CD14-positive monocyte (primary cell): ENCODE results near the gene AKAP8L. TPM values are rescaled to one million over a fixed set of nuclear protein-coding genes. Genes with fewer than 3 reads are reported as not detected.

Experiments
- DNase-seq, 3 donors: peaks; one replicate each; pipeline ENCODE4 v3.0.0-alpha.2; 2011 to 2022
- H2AFZ ChIP-seq: 2 replicates; pipeline ENCODE4 v1.6.0; 2012; ENCODE audit warnings: mild to moderate bottlenecking, low read depth, low read length, inconsistent platforms; ENCODE audit not compliant: insufficient read depth, poor library complexity, severe bottlenecking
- H3K27ac ChIP-seq, 2 donors: 1 replicate in 1 of 2; 2 replicates in 1 of 2; pipeline ENCODE4 v1.5.1; 2012 to 2013; ENCODE audit warnings: low read length in 2 of 2, control low read depth in 1 of 2, inconsistent platforms in 1 of 2, low read depth in 1 of 2, mild to moderate bottlenecking in 1 of 2
- H3K27me3 ChIP-seq, 2 donors: one replicate each; pipeline versions ENCODE4 v1.6.0 to v1.6.1; 2011 to 2013; ENCODE audit warnings: low read length in 2 of 2; ENCODE audit not compliant: control insufficient read depth in 2 of 2, insufficient read depth in 2 of 2
- H3K36me3 ChIP-seq, 2 donors: replicated peaks in 1 of 2; 1 replicate in 1 of 2; 2 replicates in 1 of 2; pipeline versions ENCODE4 v1.5.1 to v1.6.1; 2012 to 2013; ENCODE audit warnings: low read length in 2 of 2, control low read depth in 1 of 2, inconsistent platforms in 1 of 2, mild to moderate bottlenecking in 1 of 2; ENCODE audit not compliant: insufficient read depth in 2 of 2, control insufficient read depth in 1 of 2
- H3K4me1 ChIP-seq, 2 donors: 1 replicate in 1 of 2; 2 replicates in 1 of 2; pipeline versions ENCODE4 v1.5.1 to v1.6.1; 2012 to 2013; ENCODE audit warnings: low read length in 2 of 2, control low read depth in 1 of 2, inconsistent platforms in 1 of 2, mild to moderate bottlenecking in 1 of 2, moderate library complexity in 1 of 2; ENCODE audit not compliant: insufficient read depth in 2 of 2, control insufficient read depth in 1 of 2
- H3K4me2 ChIP-seq: replicated peaks from 2 replicates; pipeline ENCODE3; 2012; ENCODE audit warnings: low read length, moderate library complexity, mild to moderate bottlenecking; ENCODE audit not compliant: poor library complexity, severe bottlenecking; ENCODE audit errors: extremely low read depth
- H3K4me3 ChIP-seq, 3 experiments: fragments of 200-600 bp in 1 of 3; sonication (generic) in 1 of 3; replicated peaks in 1 of 3; 1 replicate in 2 of 3; 2 replicates in 1 of 3; pipeline ENCODE4 v1.5.1; 2011 to 2013; ENCODE audit warnings: low read length in 3 of 3, mild to moderate bottlenecking in 3 of 3, control low read depth in 2 of 3, low read depth in 2 of 3, inconsistent platforms in 1 of 3, moderate library complexity in 1 of 3
- H3K79me2 ChIP-seq: 2 replicates; pipeline ENCODE4 v1.6.0; 2012; ENCODE audit warnings: mild to moderate bottlenecking, control low read depth, inconsistent platforms, low read length, moderate library complexity; ENCODE audit not compliant: insufficient read depth
- H3K9ac ChIP-seq: 2 replicates; pipeline ENCODE4 v1.6.0; 2017; ENCODE audit warnings: low read length, mild to moderate bottlenecking; ENCODE audit not compliant: insufficient read depth, poor library complexity, severe bottlenecking
- H3K9me3 ChIP-seq, 2 donors: replicated peaks in 1 of 2; 1 replicate in 1 of 2; 2 replicates in 1 of 2; pipeline versions ENCODE4 v1.5.1 to v1.6.1; 2012 to 2013; ENCODE audit warnings: low read length in 2 of 2, control low read depth in 1 of 2; ENCODE audit not compliant: control insufficient read depth in 1 of 2, insufficient read depth in 1 of 2
- H4K20me1 ChIP-seq: 2 replicates; pipeline ENCODE4 v1.6.0; 2012; ENCODE audit warnings: mild to moderate bottlenecking, low read length, control low read depth, moderate library complexity; ENCODE audit not compliant: insufficient read depth
- H3K27ac Mint-ChIP-seq, 7 donors: one replicate each; pipeline ENCODE4 v1.8.0; 2020; ENCODE audit warnings: mild to moderate bottlenecking in 7 of 7, mixed read lengths in 7 of 7, moderate library complexity in 6 of 7, inconsistent platforms in 2 of 7
- H3K27me3 Mint-ChIP-seq, 3 donors: one replicate each; pipeline ENCODE4 v1.8.0; 2021 to 2022; ENCODE audit warnings: low read depth in 3 of 3, mild to moderate bottlenecking in 3 of 3, mixed read lengths in 3 of 3, moderate library complexity in 3 of 3, inconsistent platforms in 1 of 3
- H3K36me3 Mint-ChIP-seq, 2 donors: one replicate each; pipeline ENCODE4 v1.8.0; 2020; ENCODE audit warnings: mixed read lengths in 2 of 2, inconsistent platforms in 1 of 2, mild to moderate bottlenecking in 1 of 2
- H3K4me1 Mint-ChIP-seq: one replicate; pipeline ENCODE4 v1.8.0; 2020; ENCODE audit warnings: mild to moderate bottlenecking, mixed read lengths
- H3K4me3 Mint-ChIP-seq, 2 donors: one replicate each; pipeline ENCODE4 v1.8.0; 2020; ENCODE audit warnings: mild to moderate bottlenecking in 2 of 2, mixed read lengths in 2 of 2, moderate library complexity in 1 of 2
- H3K9me3 Mint-ChIP-seq, 7 donors: one replicate each; pipeline ENCODE4 v1.8.0; 2020 to 2022; ENCODE audit warnings: mixed read lengths in 7 of 7, mild to moderate bottlenecking in 6 of 7, moderate library complexity in 6 of 7, inconsistent platforms in 2 of 7
- WGBS: methylation state at CpG from one replicate; pipeline ENCODE4 v1.1.5; 2013; ENCODE audit warnings: missing lambda C conversion rate; ENCODE audit not compliant: insufficient coverage; 5-methylcytosine and 5-hydroxymethylcytosine counted together
- intact Hi-C, 2 donors: fragments of 100-400 bp; cut with micrococcal nuclease; formaldehyde crosslinking; loops; one replicate each; pipeline versions ENCODE4 v1.15.0 to v1.15.1; 2023
- polyA plus RNA-seq, 3 donors: library from polyadenylated mRNA; depleted of rRNA in 1 of 3; unstranded in 2 of 3; stranded (reverse) in 1 of 3; fragments of 300-500 nt in 2 of 3; fragments of >200 nt in 1 of 3; fragmentation: Illumina TruSeq in 2 of 3; gene quantifications; 1 replicate in 2 of 3; 2 replicates in 1 of 3; pipeline ENCODE4 v1.2.3, GENCODE V29; 2012 to 2021
- TF ChIP-seq, protein P1 (sequence below): fragments of 200-600 bp; IDR thresholded peaks from one replicate; pipeline ENCODE4 v1.8.0; 2022; ENCODE audit warnings: antibody characterized with exemption, mild to moderate bottlenecking

The AKAP8L gene
- polyA plus RNA-seq, 3 donors: 21.4 to 103 (median 39.0) TPM

DNA sequence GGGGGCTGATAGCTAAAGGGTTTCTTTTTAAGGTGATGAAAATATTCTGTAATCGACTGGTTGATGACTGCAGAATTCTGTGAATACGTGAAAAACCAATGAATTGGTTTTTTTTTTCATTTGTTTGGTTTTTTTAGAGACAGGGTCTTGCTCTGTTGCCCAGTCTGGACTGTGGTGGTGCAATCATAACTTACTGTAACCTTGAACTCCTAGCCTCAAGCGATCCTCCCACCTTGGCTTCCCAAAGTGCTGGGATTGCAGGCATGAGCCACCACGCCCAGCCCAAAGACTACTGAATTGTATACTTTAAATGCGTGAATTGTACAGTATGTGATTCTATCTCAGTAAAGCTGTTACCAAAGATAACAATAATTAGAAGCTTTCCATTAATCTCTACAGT, 24.4 kb downstream of the AKAP8L start:
- Histone ChIP-seq H3K4me2 (no peak overlapping the region), H2AFZ (no peak overlapping the region), H3K27me3 (no peaks in the 10 kb centered on the region), H3K79me2 (peaks cover 23% of the 10 kb centered on the region), H3K4me1 (no peaks in the 10 kb centered on the region), H3K27ac (no peak overlapping the region), H3K36me3 (peaks cover 71 to 96% of the 10 kb centered on the region in 2 donors), H3K9ac (no peak overlapping the region), H3K4me3 (no peak overlapping the region), H4K20me1 (peaks cover 66% of the 10 kb centered on the region), H3K9me3 (no peaks in the 10 kb centered on the region)
- intact Hi-C loops: no loop called here
- TF ChIP-seq, protein P1, sequence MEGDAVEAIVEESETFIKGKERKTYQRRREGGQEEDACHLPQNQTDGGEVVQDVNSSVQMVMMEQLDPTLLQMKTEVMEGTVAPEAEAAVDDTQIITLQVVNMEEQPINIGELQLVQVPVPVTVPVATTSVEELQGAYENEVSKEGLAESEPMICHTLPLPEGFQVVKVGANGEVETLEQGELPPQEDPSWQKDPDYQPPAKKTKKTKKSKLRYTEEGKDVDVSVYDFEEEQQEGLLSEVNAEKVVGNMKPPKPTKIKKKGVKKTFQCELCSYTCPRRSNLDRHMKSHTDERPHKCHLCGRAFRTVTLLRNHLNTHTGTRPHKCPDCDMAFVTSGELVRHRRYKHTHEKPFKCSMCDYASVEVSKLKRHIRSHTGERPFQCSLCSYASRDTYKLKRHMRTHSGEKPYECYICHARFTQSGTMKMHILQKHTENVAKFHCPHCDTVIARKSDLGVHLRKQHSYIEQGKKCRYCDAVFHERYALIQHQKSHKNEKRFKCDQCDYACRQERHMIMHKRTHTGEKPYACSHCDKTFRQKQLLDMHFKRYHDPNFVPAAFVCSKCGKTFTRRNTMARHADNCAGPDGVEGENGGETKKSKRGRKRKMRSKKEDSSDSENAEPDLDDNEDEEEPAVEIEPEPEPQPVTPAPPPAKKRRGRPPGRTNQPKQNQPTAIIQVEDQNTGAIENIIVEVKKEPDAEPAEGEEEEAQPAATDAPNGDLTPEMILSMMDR: no peak
- no peak overlapping the region for H3K4me3 Mint-ChIP-seq
- no peaks in the 10 kb centered on the region for H3K9me3 Mint-ChIP-seq
- no peaks in the 10 kb centered on the region for H3K4me1 Mint-ChIP-seq
- DNase-seq: no peak
- H3K27me3 Mint-ChIP-seq: no peaks in the 10 kb centered on the region
- WGBS: 100% methylated on average over 1 of the region's 5 CpGs
- H3K36me3 Mint-ChIP-seq: peaks cover 67 to 89% of the 10 kb centered on the region in 2 donors
- H3K27ac Mint-ChIP-seq: no peak overlapping the region

GRCh38 chr19:15393963-15394362, 24.8 kb downstream of the AKAP8L start:
- Histone ChIP-seq H3K27me3 (no peaks in the 10 kb centered on the region), H3K27ac (no peak overlapping the region), H3K9ac (no peak overlapping the region), H3K79me2 (peaks cover 27% of the 10 kb centered on the region), H3K9me3 (no peaks in the 10 kb centered on the region), H3K4me3 (no peak overlapping the region), H2AFZ (no peak overlapping the region), H4K20me1 (peaks cover 71% of the 10 kb centered on the region), H3K4me2 (no peak overlapping the region), H3K4me1 (no peaks in the 10 kb centered on the region), H3K36me3 (peaks cover 66 to 96% of the 10 kb centered on the region in 2 donors)
- TF ChIP-seq, protein P1: no peak
- intact Hi-C loops: no loop called here
- Mint-ChIP-seq H3K27ac (no peak overlapping the region), H3K4me1 (no peaks in the 10 kb centered on the region), H3K4me3 (no peak overlapping the region), H3K9me3 (no peaks in the 10 kb centered on the region), H3K27me3 (no peaks in the 10 kb centered on the region), H3K36me3 (peaks cover 66 to 88% of the 10 kb centered on the region in 2 donors)
- DNase-seq: no peak
